Panc1 (cell line): ENCODE data around the gene PTCD2.

Experiments
- CTCF ChIP-seq: fragments of 450-650 bp; IDR thresholded peaks from 2 replicates; pipeline ENCODE4 v1.5.1; 2017; ENCODE audit warnings: mild to moderate bottlenecking
- POLR2AphosphoS5 ChIP-seq: IDR thresholded peaks from 2 replicates; pipeline ENCODE4 v1.6.1; 2012; ENCODE audit warnings: mild to moderate bottlenecking, low read depth, low read length, moderate library complexity
- REST ChIP-seq, 2 experiments: IDR thresholded peaks; 2 replicates each; pipeline ENCODE4 v1.6.1; 2011 to 2012; ENCODE audit warnings: low read depth in 2 of 2, control low read depth in 1 of 2, low read length in 1 of 2, mild to moderate bottlenecking in 1 of 2, moderate library complexity in 1 of 2; ENCODE audit not compliant: insufficient read depth in 1 of 2

- TF ChIP-seq CTCF (no peak), REST (IDR thresholded peaks at IDR 0.05; ENCODE audit: insufficient read depth in 1 of 2, low read depth in 2 of 2, low read length in 1 of 2) (no peak), POLR2AphosphoS5 (no peak)
Measured at GRCh38 chr5:72285424-72285821, 34.8 kb upstream of the PTCD2 start.
